ENCODE measurements around the gene GSTM2. TPM values are rescaled to one million over a fixed set of nuclear protein-coding genes. Genes with fewer than 3 reads are reported as not detected.

Gene GSTM2
- total RNA-seq, 1 experiment from 2014 or later, result 2.5 TPM

DNA sequence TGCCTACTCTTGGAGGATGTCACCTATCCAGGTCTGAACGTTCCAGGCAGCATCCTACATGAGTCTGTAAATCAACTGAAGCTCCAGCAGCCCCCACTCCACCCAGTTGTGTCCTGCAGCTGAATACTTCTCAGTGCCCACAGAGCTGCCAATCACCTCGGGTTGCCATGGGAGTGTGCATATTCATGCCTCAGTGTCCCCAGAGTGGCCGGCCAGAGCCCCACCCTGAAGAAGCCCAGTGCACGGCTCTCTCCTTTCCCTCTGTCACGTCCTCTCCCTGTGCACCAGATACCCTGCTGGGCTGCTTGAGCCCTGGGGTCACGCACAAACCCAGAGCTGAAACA is 28.0 kb upstream of the GSTM2 start:
- intact Hi-C loops (cut with micrococcal nuclease; ENCODE audit: unreplicated experiment), result loop anchor here (5.0 kb wide), 3 partner anchors 62 to 342 kb away; partner anchors contain the start of genes AHCYL1 and GNAI3
- H3K36me3 Mint-ChIP-seq (ENCODE audit: insufficient read depth, unreplicated experiment), result peaks cover 12% of the 10 kb centered on the region
- no peak overlapping the region for H3K4me3 Mint-ChIP-seq (ENCODE audit: low read depth, unreplicated experiment)
- CTCF ChIA-PET, result interaction anchor here (0.5 to 3.3 kb wide), 20 partner anchors 9 to 345 kb away, joined by 3 to 26 read pairs (median 4); partner anchors contain the start of genes AHCYL1, AMPD2, GNAI3 and GNAT2
- no peak overlapping the region for H3K27ac Mint-ChIP-seq (ENCODE audit: unreplicated experiment)
- H3K27me3 Mint-ChIP-seq (ENCODE audit: unreplicated experiment), result no peaks in the 10 kb centered on the region
- no TSS peak for BruUV-seq (replicated peaks)
- H3K4me1 Mint-ChIP-seq (ENCODE audit: low read depth, unreplicated experiment), result peaks cover 20% of the 10 kb centered on the region
- H3K9me3 Mint-ChIP-seq (ENCODE audit: low read depth, unreplicated experiment), result no peaks in the 10 kb centered on the region
- DNase-seq, result no peak
- TF ChIP-seq, protein P1, sequence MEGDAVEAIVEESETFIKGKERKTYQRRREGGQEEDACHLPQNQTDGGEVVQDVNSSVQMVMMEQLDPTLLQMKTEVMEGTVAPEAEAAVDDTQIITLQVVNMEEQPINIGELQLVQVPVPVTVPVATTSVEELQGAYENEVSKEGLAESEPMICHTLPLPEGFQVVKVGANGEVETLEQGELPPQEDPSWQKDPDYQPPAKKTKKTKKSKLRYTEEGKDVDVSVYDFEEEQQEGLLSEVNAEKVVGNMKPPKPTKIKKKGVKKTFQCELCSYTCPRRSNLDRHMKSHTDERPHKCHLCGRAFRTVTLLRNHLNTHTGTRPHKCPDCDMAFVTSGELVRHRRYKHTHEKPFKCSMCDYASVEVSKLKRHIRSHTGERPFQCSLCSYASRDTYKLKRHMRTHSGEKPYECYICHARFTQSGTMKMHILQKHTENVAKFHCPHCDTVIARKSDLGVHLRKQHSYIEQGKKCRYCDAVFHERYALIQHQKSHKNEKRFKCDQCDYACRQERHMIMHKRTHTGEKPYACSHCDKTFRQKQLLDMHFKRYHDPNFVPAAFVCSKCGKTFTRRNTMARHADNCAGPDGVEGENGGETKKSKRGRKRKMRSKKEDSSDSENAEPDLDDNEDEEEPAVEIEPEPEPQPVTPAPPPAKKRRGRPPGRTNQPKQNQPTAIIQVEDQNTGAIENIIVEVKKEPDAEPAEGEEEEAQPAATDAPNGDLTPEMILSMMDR (IDR thresholded peaks at IDR 0.05; ENCODE audit: unreplicated experiment), result no peak

DNA sequence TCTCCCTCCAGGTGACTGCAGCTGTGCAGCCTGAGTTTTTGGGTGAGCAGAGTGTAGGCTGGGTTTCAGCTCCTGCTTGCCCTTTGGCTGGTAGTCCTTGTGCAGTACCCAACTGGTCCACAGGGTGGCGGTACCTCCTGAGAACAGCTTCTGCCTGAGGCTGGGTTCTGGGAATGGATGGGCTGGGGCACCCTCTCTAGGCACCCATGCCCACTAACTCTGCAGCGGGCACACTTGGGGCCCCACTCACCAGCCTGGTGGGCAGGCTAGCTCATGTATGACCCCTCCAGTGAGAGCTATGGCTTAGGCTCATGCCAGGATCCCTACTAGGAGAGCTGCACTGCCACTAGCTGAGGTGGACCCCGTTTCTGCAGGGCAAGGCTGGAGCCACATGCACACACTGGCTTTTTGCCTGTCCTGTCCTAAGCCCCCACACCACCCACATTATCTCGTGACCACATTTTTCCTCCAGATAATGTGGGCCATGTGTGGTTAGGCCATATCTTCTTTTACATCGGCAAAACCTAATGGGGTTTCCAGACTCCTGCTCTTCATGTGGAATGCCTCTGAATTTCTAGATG is 27.5 kb upstream of the GSTM2 start:
- Mint-ChIP-seq H3K9me3 (ENCODE audit: low read depth, unreplicated experiment) (no peaks in the 10 kb centered on the region), H3K4me1 (ENCODE audit: low read depth, unreplicated experiment) (peaks cover 24% of the 10 kb centered on the region), H3K4me3 (ENCODE audit: low read depth, unreplicated experiment) (no peak overlapping the region), H3K27me3 (ENCODE audit: unreplicated experiment) (no peaks in the 10 kb centered on the region), H3K36me3 (ENCODE audit: insufficient read depth, unreplicated experiment) (peaks cover 15% of the 10 kb centered on the region), H3K27ac (ENCODE audit: unreplicated experiment) (no peak overlapping the region)
- no TSS peak for BruUV-seq (replicated peaks)
- peak; percentile 86 for DNase-seq
- intact Hi-C loops (cut with micrococcal nuclease; ENCODE audit: unreplicated experiment), result loop anchor here (5.0 kb wide), 3 partner anchors 62 to 342 kb away; partner anchors contain the start of genes AHCYL1 and GNAI3
- TF ChIP-seq, protein P1 (IDR thresholded peaks at IDR 0.05; ENCODE audit: unreplicated experiment), result peak; percentile 89
- CTCF ChIA-PET, result interaction anchor here (0.6 to 3.3 kb wide), 19 partner anchors 9 to 344 kb away, joined by 3 to 26 read pairs (median 4); partner anchors contain the start of genes AHCYL1, AMPD2, GNAI3 and GNAT2

DNA sequence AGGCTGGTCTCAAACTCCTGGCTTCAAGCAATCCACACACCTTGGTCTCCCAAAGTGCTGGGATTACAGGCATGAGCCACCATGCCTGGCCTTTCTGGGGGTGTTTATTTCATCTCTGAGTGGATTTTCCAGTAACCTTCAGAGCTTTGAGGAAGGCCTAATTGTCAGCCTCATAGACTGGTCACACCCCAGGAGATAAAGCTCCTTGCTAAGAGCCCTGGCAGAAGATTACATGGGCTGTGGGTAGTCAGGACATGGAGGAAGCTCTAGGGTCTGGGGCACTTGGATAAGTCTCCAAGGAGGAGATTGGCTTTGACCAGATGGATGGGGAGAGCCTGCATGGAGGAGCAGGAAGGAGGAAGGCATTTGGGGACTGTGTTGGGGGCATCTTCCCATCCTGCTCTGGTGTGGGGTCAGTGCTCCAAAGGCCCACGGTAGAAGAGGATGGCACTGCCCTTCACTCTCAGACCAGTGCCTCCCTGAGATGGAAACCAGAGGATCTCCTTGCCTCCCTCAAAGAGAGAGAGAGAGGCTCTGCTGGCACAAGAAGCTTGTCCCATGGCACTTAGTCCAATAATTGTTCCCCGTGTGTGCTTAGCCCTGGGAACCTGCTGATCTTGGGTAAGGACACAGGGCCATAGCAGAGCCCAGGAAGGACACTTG is 26.6 kb upstream of the GSTM2 start:
- intact Hi-C loops (cut with micrococcal nuclease; ENCODE audit: unreplicated experiment), result loop anchor here (5.0 kb wide), 3 partner anchors 61 to 341 kb away; partner anchors contain the start of genes AHCYL1 and GNAI3
- DNase-seq, result no peak
- no TSS peak for BruUV-seq (replicated peaks)
- no peaks in the 10 kb centered on the region for H3K9me3 Mint-ChIP-seq (ENCODE audit: low read depth, unreplicated experiment)
- peaks cover 23% of the 10 kb centered on the region for H3K4me1 Mint-ChIP-seq (ENCODE audit: low read depth, unreplicated experiment)
- no peak overlapping the region for H3K27ac Mint-ChIP-seq (ENCODE audit: unreplicated experiment)
- CTCF ChIA-PET, result interaction anchor here (1.2 to 3.3 kb wide), 10 partner anchors 11 to 344 kb away, joined by 3 to 26 read pairs (median 8); partner anchors contain the start of genes AHCYL1 and GNAI3
- peaks cover 15% of the 10 kb centered on the region for H3K36me3 Mint-ChIP-seq (ENCODE audit: insufficient read depth, unreplicated experiment)
- H3K27me3 Mint-ChIP-seq (ENCODE audit: unreplicated experiment), result no peaks in the 10 kb centered on the region
- TF ChIP-seq, protein P1 (IDR thresholded peaks at IDR 0.05; ENCODE audit: unreplicated experiment), result no peak
- no peak overlapping the region for H3K4me3 Mint-ChIP-seq (ENCODE audit: low read depth, unreplicated experiment)

DNA sequence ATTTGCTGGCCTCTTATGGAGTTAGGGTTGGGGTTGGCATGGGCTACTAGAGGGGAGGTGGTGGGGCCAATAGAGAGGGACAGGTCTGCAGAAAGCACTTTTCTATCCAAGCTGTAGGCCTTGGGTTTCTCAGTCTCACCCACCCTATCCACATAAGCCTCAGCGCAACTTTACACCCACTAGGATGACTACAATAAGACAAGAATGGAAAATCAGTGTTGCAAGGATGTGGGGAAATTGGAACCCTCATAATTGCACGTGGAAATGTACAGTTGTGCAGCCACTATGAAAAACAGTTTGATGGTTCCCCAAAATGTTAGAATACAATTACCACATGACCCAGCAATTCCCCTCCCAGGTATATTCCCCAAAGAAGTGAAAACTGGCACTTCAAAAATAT is 26.0 kb upstream of the GSTM2 start:
- Mint-ChIP-seq H3K27me3 (ENCODE audit: unreplicated experiment) (no peaks in the 10 kb centered on the region), H3K9me3 (ENCODE audit: low read depth, unreplicated experiment) (no peaks in the 10 kb centered on the region), H3K36me3 (ENCODE audit: insufficient read depth, unreplicated experiment) (peaks cover 15% of the 10 kb centered on the region), H3K27ac (ENCODE audit: unreplicated experiment) (no peak overlapping the region), H3K4me3 (ENCODE audit: low read depth, unreplicated experiment) (no peak overlapping the region), H3K4me1 (ENCODE audit: low read depth, unreplicated experiment) (peaks cover 16% of the 10 kb centered on the region)
- TF ChIP-seq, protein P1 (IDR thresholded peaks at IDR 0.05; ENCODE audit: unreplicated experiment), result no peak
- CTCF ChIA-PET, result interaction anchor here (3.3 kb wide), 1 partner anchor 95 kb away, joined by 26 read pairs; no protein-coding TSS in a partner anchor
- intact Hi-C loops (cut with micrococcal nuclease; ENCODE audit: unreplicated experiment), result loop anchor here (5.0 kb wide), 3 partner anchors 60 to 340 kb away; partner anchors contain the start of genes AHCYL1 and GNAI3
- no peak for DNase-seq
- no TSS peak for BruUV-seq (replicated peaks)

Measured in Calu3 (cell line).